NCI-H446 (cell line): Measurements from ENCODE around the gene ABCG1.

ENCODE experiments used
- DNase-seq, 2 experiments: peaks; one replicate each; lab custom pipeline; 2025; lab: John Stamatoyannopoulos, UW

Gene ABCG1

DNA sequence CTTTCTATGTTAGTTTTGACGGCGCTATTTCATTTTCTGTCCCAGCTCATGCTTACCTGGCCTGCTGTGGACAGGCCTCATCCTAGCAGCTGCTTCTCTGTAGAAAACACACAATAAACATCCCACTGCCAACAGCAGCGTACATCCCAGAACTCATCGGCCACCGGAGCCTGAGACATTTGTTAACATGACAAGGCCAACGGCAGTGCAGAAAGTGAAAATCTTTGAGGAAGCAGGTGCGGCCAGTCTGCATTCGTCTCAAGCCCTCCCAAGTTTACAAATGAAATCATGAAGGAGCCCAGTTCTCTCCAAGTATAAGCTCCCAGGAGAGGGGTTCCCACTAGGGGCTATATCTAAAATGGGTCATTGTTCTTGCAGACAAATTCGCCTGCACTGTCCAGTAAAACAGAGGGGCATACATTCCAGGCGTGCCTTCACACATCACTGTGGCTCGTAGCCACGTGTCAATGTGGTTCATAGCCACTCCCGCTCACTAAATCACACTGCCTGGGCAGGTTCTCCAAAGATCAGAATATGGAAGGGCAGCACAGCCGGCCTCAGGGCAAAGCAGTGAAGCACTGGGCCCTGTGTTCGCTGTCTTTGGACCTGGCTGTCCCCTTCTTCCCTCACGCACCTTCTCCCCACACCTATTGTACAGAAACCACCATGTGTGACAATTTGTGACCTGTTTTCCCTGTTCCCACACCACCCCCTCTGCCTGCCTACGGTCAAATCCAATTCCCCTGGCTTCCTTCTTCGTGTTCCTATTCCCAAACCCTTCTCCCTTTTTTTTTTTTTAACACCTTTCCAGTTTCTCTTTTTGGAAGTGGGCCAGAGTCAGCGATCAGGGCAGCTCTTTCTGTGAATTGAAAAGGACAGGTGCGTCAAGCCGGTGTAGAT, 27.0 kb upstream of the ABCG1 start:
- no peak for DNase-seq

DNA sequence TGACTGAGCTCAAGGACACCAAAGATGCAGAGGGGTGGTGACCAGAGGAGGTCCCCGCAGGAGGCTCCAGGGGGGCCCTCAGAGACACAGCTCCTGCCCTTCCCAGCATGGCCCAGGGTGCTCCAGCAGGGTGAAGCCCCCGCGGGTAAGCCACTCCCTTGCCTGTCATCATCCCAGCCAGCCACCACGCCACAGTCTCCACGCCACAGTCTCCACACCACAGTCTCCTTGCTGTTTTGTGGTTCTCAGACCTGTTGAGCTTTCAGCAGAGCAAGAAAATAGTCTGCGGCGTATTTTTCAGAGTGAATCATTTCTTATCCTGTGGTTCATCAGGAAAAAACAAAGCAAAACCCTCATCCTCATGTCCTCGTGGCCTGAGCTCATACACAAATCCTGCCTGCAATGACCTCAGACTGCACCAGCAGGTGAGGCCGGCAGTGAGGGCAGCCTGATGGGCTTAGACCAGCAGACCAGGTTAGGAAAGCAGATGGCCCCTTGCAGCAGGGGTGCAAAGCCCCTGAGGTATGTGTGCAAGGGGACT, 25.7 kb upstream of the ABCG1 start:
- no peak for DNase-seq

DNA sequence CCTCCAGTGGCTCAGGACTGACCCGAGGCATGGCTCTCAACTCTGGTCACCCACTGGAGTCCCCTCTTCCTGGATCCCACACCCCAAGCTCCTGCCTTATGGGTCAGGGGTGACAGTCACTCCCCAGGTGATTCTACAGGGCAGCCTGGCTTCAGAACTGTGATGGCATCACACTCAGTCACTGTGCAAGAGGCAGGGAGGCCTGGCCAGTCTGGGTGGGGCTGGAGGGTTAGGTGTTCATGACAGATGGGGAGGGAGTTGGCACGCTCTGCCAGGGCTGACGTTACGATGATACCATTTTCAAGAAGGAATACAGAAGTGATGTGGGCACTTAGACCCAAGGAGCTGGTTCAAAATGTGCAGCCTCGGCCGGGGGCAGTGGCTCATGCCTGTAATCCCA, 25.2 kb upstream of the ABCG1 start:
- DNase-seq = no peak

DNA sequence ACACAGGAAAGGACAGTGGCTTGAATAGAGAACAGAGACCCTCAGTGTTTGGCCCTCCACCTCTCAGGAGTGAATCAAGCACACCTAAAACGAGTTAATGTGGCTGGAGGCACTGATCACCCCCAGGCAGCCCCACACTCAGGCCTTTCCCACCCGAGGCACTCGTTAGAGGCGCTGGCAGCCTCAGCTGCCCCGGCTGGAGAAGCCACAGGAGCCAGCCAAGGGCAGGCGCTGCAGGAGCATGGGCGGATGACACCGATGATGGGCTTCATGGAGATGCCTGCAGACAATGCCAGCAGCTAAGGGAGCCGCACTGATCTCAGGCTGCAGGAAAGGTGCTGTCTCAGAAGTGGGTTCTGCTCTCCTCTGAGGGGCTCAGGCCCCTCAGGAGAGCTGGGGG, 24.1 kb upstream of the ABCG1 start:
- DNase-seq = no peak

DNA sequence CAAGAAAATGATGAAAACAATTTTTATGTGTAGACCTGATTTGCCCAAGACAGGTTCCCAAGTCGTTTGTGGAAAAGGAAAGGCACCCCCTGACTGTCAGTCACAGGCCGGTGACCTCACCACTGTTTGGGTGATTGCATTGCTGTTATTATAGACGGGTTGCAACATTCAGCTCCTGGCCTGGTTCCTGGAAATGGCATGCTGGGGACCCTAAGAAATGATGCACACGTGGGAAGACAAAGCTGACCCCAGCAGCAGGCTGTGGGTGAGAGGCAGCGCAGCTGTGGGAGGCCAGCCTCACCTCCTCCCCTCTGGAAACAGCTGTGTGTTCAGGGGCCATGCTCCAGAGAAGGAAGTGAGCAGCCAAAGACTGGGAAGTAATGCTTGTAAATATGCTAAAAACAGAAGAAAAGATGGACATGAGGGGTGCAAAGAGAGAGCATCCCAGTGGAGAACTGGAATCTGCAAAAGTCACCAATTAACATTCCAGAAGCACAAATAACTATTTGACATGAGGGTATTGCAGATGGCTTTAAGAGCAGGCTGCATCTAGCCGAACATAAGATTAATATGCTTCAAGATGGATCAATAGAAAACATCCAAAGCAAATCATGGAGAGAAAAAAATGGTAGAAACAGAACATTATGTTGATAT, 23.4 kb upstream of the ABCG1 start:
- DNase-seq = no peak

DNA sequence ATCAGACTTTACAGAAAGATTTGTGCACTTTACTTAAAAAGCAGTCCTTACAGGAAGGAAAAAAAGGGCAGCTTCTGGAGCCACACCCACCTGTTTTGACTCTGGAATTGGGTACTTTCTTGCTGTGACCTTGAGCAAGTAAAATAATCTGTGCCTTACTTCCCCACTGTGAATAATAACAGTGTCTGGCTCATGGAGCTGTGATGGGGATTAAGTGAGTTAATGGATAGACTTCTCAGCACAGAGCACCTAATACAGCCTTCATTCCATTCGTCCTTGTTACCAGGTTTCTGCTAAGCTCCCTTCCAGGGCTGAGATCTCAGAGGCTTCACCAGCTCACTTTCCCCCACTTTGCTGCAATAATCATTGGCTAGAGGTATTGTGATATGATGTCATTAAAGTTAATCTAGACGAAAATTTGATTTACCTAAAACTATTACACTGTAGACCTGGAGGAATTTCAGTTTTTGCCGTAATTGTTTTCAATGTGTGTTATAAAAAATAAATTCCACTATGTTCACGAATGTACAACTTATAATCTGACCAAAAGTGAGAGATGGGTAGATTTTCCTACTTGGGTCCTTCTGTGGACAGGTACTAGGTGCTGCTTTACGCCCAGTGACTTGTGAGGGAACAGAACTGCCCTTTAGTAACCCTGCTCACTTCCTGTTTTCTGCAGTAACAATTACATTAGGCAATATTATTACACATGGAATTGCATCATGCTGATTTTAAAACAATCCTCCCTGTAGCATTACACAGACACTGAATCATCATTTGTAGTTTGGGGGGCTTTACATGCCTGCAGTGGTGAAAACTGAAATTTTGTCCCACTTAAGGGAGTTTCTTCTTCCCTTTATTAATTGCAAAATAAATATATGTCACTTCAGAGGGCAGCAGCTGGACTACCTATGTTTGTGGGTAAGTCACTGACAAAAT, 19.7 kb upstream of the ABCG1 start:
- no peak for DNase-seq

DNA sequence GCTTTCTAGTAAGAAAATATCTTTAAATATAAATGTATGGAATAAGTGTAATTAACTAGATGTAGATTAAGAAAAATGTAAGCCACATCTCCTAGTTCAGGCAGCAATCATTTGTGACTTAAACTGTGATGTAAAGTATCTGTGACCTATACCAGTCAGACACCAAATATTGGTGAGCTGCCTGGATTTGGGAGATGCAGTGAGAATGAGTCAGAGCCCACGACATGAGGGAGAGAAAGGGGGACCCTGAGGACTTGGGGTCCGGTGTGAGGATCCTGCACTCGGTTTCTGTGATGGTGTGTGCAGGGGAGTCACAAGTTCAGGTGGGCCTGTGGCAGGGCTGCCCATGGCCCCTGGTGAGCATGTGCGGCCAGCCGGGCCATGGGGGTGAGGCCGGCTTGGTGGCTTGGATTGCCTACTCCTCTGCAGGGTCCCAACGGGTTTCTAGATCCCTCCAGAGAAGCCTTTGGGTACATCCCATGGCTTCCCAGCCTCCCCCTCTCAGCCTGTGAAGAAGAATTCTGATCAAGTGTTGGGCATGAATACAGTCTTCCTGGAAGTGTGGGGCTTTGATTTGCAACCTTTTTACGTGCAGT, 19.0 kb upstream of the ABCG1 start:
- no peak for DNase-seq

DNA sequence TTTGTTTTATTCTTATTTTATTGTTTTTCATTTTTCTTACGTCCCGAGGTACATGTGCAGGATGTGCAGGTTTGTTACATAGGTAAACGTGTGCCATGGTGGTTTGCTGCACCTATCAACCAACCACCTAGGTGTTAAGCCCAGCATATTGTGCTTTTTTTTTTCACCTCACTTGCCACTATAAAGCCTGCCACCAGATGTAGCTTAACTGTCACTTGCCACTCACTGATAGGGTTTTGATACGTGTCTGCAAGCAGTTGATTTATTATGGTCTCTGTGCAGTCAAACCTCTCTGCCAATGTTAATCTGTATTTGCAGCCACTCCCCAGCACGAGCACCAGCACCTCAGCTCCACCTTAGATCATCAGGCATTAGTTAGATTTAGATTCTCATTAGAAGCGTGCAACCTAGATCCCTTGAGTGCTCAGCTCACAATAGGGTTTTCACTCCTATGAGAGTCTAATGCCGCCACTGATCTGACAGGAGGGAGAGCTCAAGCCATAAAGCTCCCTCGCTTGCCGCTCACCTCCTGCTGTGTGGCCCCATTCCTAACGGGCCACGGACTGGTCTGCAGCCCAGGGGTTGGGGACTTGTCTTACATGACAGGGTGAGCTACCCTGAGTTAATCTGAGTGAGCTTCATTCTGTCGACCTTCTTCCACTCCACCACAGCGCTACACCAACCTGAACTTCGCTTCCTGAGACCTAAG, 17.9 kb upstream of the ABCG1 start:
- DNase-seq = no peak

DNA sequence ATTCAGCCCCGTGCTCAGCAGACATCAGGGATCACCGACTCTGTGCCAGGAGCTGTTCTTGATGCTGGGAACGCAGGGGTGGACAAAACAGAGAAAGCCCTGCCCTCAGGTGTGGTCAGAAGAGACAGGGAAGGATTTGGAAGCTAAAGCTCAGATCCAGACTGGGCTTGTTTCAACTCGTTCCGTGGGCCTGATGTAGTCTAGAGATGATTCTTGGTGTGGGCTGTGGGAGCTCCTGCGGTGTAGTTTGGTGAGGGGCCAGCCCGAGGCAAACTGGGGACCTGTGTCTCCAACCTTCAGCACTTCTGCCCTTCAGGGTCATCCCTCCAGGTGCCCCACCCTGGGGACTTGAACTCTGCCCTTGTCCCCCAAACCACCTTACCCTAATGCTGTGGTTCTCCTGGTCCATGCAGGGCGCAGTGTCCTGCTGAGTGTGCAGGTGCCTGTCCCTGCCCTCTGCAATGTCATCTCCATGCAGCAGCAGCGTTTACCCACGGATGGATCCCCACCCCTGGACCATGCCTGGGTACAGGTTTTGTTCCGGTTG, 17.3 kb upstream of the ABCG1 start:
- no peak for DNase-seq

DNA sequence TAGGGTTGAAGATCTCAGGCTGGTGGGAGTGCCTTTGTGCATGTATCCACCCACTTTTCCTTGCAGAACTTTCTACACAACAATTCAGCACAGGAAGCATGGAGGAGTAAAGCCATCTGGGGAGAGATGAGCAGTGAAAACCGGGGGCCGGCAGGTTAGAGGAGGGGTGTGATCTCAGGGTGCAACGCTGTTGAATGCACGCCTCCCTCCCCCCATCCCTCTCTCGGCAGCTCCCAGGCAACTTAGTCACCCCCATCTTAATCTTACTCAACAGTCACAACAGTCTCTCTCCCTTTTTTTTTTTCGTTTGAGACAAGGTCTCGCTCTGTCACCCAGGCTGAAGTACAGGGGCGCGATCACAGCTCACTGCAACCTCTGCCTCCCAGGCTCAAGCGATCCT, 16.6 kb upstream of the ABCG1 start:
- DNase-seq = no peak

DNA sequence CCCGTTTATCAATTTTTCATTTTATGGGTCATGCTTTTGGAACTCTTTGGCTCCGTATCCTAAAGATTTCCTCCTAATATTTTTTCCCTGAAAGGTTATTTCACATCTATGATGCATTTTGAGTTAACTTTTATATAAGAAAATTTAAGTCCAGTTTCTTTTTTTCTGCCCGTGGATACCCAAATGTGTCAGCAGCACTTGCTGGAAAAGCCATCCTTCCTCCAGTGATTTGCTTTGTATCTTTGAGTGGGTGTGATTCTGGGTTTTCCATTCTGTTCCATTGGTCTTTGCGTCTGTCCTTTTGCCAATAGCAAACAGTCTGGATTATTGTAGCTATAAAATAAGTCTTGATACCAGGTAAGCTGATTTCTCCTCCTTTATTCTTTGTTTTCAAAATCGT, 15.6 kb upstream of the ABCG1 start:
- DNase-seq = no peak

DNA sequence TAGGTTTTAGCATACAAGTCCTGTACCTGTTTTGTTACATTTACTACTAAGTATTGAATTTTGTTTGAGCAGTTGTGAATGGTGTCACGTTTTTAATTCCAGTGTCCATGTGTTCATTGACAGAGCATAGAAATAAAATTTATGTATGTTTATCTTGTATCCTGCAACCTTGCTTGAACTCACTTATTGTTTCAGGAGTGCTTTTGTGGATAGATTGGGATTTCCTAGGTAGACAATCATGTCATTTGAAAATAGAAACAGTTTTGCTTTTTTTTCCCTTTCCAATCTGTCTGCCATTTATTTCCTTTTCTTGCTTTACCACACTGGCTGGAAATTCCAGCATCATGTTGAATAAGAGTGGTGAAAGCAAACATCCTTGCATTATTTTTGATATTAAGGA, 15.0 kb upstream of the ABCG1 start:
- no peak for DNase-seq

DNA sequence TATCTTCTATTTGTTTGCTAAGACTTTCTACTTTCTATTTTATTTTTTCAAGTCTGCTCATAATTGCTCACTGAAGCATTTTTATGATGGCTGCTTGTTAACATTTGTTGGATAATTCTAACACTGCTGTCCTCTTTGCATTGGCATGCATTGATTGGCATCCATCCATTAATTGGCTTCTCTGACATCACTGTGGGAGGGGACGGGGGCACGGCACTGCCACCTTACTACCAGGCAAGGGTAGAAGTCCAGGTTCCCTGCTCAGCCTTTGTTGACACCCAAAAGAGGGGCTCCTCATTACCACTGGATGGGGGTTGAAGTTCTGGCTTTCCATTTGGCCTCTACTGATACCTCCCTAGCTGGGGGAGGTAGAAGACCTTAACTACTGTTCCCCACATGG, 11.5 kb upstream of the ABCG1 start:
- no peak for DNase-seq

DNA sequence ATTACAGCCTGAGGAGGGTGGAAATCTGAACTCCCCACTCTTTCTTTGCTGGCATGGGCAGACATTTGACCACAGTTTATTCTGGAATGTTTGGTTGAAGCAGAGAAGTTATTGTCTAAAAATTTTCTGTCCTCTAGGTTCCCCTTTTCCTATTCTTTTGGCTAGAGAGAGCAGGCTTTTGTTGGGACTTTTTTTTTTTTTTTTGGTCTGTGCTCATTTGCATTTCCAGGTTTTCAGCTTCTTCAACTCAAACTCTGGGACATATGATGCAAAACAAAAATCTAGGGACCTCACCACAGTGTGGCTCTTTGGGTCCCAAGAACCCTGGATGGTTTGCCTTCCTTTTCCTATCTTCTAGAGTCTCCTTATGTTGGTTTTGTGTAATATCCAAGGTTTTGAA, 10.9 kb upstream of the ABCG1 start:
- no peak for DNase-seq

DNA sequence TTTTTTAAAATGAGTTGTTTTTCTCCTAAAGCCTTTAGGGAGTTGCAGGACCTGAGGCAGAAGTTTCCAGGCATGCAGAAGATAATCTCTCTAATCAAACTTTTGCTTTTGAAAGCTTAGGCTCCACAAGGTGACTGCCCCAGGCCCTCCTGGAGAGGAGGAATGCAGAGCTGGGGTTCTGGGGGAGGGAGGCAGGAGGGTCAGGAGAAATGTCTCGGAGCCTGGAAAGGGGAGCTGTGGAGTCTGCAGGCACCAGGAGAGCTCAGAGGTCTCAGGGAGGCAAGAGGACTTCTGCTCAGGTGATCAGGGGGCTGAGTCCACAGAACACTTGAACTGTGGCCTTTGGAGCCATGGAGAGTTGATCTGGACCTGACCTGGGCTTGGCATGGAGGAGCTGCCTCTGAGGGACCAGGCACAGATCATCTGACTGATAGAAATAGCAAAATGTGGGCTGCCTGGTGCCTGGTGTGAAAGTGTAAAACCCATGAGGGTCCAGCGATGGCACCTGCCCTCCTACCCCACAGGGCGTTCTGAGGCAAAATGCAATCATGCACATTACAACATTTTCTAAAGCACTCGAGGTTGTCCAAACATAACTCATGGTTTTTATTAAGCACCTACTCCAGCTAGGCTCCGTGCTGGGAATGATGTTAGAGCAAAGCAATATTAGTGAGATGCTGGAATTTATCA, 10.0 kb upstream of the ABCG1 start:
- DNase-seq = no peak

DNA sequence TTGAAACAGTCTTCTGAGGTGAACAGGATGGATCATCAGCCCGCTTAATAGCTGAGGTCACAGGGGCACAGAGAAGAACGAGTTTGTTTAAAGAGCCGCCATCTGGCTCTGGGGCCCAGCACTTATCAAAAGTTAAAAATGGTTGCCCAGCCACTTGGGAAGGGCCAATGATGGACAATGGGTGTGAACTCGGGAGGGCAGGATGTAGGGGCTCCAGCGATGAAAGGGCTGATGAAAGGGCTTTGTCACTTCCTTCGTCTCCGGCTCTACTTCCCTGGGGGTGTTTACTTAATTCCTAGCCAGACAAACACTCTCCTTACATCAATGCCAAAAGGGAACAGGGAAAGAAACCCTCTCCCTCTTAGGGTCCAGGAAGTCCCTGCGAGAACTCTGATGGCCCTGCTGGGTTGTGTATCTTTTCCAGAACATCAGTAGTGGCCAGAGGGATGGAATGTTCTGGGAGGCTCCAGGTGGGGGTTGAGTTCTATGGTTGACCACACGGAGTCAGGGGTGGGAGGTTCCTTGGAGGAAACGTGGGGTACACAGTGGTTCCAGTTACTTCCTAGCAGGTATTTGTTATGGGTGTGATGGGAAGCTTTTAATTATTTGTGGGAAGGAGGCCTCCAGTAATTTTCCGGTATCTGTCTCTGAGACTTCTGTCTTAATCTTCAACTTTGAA, 9.0 kb upstream of the ABCG1 start:
- DNase-seq = no peak

DNA sequence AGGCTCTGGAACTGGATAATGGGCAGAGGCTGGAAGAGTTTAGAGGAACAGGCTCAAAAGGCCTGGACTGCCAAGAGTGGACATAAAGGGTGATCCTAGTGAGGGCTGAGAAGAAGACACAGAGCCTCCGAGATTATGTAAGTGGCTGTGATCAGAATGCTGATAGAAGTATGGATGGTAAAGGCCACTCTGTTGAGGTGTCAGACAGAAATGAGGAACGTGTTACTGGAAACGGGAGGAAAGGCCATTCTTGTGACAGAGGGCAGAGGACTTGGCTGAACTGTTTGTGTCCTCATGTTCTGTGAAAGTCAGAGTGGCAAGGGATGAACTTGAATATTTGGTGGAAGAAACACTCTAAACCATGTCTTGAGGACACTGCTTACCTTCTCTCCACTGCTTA, 6.7 kb upstream of the ABCG1 start:
- no peak for DNase-seq

DNA sequence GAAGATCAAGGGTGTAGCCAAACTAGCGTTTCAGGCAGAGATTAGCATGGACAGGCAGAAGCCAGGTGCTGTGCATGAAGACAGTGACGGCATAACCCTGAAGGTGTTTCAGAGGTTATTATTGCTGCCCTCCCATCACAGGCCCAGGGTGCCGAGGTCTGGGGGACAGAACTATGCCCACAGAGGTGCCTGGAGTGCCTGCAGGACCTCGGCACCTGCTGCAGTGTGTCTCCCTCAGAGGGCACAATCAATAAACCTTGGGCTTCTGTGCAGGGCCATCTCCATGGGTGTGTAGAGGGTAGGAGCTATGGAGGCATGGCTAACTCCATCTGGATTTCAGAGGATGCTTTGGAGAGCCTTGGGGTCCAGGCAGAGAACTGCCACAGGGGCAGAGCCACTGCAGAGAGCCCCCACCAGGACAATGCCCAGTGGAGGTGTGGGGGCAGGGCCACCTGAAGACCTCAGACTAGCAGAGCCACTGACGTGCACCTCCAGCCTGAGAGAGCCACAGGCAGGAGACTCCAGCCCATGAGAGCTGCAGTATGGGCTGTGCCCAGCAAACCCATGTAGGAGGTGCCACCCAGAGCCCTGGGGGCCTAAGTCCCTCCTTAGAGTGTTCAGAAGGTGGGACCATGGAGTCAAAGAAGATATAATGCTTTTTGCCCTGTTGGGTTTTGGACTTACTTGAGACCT, 5.7 kb upstream of the ABCG1 start:
- no peak for DNase-seq

DNA sequence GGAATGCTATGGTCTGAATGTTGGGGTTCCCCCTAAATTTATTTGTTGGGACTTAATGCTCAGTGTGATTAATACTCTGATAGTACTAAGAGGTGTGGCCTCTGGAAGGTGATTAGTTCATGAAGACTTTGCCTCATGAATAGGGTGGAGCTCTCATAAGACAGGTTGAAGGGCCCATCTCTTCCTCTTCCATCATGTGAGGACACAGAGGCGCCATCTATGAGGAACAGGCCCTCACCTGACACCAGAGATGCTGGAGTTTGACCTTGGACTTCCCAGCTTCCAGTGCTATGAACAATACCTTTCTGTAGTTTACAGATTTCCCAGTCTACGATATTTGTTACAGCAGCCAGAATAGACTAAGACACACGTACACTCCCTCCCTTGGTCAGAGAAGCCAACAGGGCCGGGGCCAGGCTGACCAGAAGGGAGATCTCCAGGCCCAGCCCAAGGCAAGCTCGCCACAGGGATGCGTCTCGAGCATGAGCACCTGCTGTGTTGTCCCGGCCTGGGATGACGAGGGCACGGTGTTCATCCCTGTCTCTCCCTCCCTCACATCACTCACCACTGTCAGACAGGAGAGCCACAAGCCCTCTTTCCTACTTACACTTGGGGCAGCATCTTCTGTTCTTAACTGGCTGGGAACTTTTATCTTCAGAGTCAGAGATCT, 4.7 kb upstream of the ABCG1 start:
- DNase-seq = no peak
